NCI-H2029 (cell line): Measurements from ENCODE around the gene DYNC2LI1.

Experiments used
- DNase-seq: peaks from one replicate; lab custom pipeline; 2025; lab: John Stamatoyannopoulos, UW

The DYNC2LI1 gene

GRCh38 chr2:43818761-43819160, 44.9 kb downstream of the DYNC2LI1 start:
- no peak for DNase-seq

DNA sequence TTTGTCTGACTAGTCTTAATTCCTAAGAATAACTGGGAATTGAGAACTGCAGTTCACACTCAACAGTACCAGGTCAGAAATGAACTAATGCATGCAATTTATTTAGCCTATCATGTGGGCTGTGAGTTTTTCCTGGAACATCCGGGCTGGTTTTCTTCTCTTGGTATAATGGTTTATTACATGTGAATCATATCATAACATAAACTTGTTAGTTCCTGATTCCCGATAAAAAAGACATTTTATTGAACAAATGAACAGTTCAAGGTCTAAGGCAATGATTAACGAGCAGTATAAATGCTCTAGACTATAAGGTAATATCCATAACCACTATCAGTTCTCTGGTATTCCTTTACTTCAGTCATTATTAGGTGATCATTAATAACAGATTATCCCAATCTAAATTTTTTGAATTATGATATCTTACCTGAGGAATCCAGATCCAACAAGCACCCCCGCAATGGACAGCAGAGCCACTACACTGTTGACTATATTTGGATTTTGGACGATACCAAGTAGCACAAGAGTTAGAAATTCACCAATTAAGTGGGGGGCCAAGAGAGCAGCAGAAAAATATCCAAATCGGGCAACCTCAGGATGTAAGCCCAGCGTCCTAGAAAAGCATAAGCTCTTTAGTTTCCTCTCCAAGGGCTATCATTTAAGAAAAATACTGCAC, 45.8 kb downstream of the DYNC2LI1 start:
- DNase-seq: no peak

- no peak for DNase-seq
These were observed 49.0 kb downstream of the DYNC2LI1 start for GRCh38 chr2:43822839-43823238.

DNA sequence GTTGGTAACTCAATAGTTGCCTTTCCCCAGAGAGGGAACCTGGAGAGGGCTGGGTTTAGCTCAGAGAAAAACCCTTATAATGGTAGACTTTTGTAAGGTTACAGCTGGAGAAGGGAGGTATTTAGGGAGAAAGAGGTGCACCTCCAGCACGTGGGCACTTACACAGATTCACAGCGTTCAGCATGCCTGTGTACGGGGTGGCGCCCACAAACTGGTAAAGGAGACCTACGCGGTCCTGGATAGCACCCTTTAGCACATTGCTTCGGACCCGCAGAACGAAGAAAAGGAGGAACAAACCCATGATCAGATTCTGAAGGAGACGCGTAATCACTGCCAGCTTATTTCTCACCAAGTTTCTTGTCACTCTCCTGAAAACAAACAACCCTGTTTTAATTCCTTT, 49.9 kb downstream of the DYNC2LI1 start:
- DNase-seq: no peak

GRCh38 chr2:43824512-43824911, 50.7 kb downstream of the DYNC2LI1 start:
- no peak for DNase-seq

GRCh38 chr2:43824951-43825493, 51.2 kb downstream of the DYNC2LI1 start:
- no peak for DNase-seq

- no peak for DNase-seq
These were observed 52.0 kb downstream of the DYNC2LI1 start for GRCh38 chr2:43825841-43826240.

- DNase-seq: no peak
These were observed 52.7 kb downstream of the DYNC2LI1 start for GRCh38 chr2:43826305-43827250.

DNA sequence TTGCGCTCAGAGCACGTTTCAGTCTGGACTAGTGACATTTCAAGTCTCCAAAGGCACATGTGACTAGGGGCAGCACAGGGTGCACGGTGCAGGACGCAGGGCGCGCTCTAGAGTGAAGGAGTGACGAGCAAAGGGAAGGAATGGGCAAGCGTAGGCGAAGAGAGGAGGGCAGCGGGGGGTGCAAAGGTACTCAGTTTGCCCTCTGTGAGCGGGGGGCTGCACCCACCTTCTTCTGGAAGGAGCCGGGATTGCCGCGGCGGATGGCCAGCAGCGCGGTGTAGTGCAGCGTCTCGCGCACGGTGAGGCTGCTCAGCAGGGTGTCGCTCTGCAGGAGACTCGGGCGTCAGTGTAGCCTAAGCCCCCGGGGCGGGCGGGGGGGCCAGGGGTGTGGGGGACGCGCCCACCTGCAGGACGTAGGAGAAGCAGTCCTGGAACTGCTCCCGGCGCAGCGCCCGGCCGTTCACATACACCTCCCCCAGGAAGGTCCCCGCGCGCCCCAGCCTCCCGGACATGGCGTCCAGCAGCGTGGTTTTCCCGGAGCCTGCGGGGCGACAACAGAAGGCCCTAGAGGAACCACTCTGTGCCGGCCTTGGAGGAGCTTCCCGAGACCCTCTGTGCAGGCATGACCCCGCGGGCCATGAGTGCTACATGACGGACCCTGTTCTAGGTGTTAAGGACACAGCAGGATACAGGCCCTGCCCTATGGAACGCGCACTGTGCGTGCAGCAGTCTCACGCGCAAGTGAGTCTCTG, 57.9 kb downstream of the DYNC2LI1 start:
- no peak for DNase-seq

DNA sequence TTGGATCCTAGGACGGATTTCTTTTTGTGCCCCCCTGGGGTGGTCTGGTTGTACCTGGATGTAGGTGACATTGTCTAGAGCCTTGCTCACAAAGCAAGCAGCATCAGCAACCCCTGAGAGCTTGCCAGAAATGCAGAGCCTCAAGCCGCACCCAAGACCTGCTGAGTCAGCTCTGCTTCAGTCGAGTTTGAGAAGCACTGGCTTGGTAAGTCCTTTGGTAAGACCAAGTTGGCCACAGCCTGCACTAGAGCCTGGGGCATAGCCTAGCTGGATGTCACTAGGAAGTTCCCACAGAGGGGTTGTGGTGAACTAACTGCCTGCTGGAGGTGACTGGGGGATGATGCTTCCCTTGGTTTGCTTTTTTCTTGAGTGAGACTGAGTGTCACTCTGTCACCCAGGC, 58.6 kb downstream of the DYNC2LI1 start:
- no peak for DNase-seq

DNA sequence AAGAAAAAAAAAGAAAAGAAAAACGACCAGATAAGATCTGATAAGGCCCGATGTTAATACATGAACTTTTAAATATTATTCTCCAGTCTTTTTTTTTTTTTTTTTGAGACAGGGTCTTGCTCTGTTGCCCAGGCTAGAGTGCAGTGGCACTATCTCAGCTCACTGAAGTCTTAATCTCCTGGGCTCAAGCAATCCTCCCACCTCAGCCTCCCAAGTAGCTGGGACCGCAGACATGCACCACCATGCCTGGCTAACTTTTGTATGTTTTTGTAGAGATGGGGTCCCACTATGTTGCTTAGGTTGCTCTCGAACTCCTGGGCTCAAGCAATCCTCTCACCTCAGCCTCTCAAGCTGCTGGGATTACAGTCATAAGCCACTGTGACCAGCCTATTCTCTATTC, 63.2 kb downstream of the DYNC2LI1 start:
- DNase-seq: no peak

- no peak for DNase-seq
These were observed 64.2 kb downstream of the DYNC2LI1 start for GRCh38 chr2:43837831-43838559.

DNA sequence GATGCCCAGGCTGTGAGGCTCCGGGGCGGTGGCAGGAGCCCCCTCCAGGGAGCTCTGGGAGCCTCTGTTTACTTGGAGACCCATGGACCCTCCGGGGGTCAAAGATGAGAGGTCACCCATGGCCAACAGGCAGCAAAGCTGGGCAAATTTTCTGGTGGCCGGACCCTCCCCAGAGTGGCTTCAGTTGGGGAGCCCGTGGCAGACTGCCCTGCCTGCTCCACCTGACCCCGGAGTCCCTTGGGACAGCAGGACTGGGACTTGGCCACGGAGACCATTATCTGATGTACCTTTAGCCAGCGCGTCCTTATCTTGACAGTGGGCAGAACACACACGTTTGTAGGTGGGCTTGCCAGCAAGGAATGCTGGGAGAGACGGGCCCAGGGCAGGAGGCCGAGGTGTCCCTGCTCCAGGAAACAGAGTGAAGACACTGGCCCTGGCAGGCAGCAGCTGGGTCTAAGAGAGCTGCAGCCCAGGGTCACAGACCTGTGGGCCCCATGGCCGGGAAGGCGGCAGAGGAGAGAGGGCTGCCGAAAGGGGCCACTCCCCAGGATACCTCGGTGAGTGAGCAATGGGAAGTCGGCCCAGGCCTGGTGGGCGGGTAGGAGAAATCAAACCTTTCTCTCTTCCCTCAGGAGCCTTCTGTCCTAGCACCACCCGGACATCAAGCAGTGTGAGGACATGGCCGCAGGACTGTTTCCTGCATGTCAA, 64.9 kb downstream of the DYNC2LI1 start, which contains the start of the genes ABCG5 and ABCG8:
TSS of gene ABCG5 (minus strand) at position 280 of the 708 bp plus-strand sequence. CDS start at position 120, 160 bp downstream.
TSS of gene ABCG8 (plus strand) at position 412 of the 708 bp plus-strand sequence. CDS start at position 495, 83 bp downstream.
- no peak for DNase-seq

DNA sequence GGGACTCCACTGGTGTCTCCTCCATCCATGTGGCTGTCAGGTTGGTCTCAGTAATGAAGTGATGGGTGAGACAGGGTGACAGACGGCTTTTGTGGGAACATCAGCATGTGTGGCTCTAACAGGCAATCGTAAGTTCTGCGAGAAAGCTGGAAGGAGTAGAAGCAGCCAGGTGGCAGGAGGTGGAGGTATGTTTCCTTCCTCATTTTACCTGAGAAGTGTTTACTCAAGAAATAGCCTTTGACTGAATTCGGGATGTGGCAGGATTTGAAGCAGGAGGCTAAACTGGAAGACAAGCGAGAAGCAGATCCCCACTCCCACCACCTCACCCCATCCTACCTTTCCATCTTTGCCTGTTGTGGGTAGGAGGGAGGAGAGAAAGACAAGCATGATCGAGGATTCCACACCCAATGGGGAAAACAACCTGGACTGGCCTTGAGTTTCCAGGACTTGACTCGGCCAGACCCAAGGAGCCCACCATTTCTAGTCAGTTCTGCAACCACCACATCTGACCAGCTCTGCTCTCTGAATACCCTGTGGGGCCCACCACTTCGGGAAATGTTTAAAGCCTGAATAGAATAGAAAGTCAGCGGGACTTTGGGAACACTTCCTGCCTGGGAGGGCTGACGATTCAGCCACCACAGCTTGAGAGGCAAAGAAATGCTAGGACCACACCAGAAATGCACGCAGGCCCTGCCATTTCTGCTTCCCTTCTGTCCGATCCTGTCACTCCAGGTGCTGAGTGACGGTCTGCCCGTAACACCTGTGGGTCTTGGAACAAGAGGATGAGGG, 66.1 kb downstream of the DYNC2LI1 start:
- DNase-seq: no peak

- DNase-seq: no peak
These were observed 67.1 kb downstream of the DYNC2LI1 start for GRCh38 chr2:43840965-43841364.

- no peak for DNase-seq
These were observed 68.4 kb downstream of the DYNC2LI1 start for GRCh38 chr2:43841949-43842865.

- DNase-seq: no peak
These were observed 69.0 kb downstream of the DYNC2LI1 start for GRCh38 chr2:43842866-43843226.

GRCh38 chr2:43845181-43845580, 71.3 kb downstream of the DYNC2LI1 start:
- DNase-seq: no peak
